H9 (cell line): ENCODE data around the gene SEPTIN12. TPM values are rescaled to one million over a fixed set of nuclear protein-coding genes. Genes with fewer than 3 reads are reported as not detected.

Experiments
- DNase-seq: peaks from one replicate; pipeline ENCODE4 v3.0.0-alpha.2; 2017
- H2AFZ ChIP-seq: one replicate; pipeline ENCODE4 v1.6.1; 2013; ENCODE audit warnings: mild to moderate bottlenecking, low read length, control low read depth, moderate library complexity
- H2AK5ac ChIP-seq: 2 replicates; pipeline ENCODE4 v1.6.1; 2013; ENCODE audit warnings: low read length, control low read depth, mixed read lengths; ENCODE audit not compliant: insufficient read length
- H2BK120ac ChIP-seq: one replicate; pipeline ENCODE4 v1.6.1; 2013; ENCODE audit warnings: low read depth, mild to moderate bottlenecking, low read length, control low read depth, inconsistent platforms; ENCODE audit not compliant: poor library complexity, severe bottlenecking
- H2BK12ac ChIP-seq: 2 replicates; pipeline ENCODE4 v1.6.1; 2013; ENCODE audit warnings: low read length, control low read depth, mixed read lengths, low read depth; ENCODE audit not compliant: insufficient read length
- H2BK15ac ChIP-seq: 2 replicates; pipeline ENCODE4 v1.6.1; 2013; ENCODE audit warnings: low read depth, low read length, control low read depth
- H2BK20ac ChIP-seq: one replicate; pipeline ENCODE4 v1.6.1; 2013; ENCODE audit warnings: low read depth, mild to moderate bottlenecking, low read length, control low read depth, inconsistent platforms; ENCODE audit not compliant: poor library complexity, severe bottlenecking
- H2BK5ac ChIP-seq: 2 replicates; pipeline ENCODE4 v1.6.1; 2013; ENCODE audit warnings: low read length, control low read depth, mixed read lengths; ENCODE audit not compliant: insufficient read length
- H3K14ac ChIP-seq: 2 replicates; pipeline ENCODE4 v1.6.1; 2013; ENCODE audit warnings: low read length, control low read depth; ENCODE audit not compliant: insufficient read depth
- H3K18ac ChIP-seq: 2 replicates; pipeline ENCODE4 v1.6.1; 2013; ENCODE audit warnings: low read depth, mild to moderate bottlenecking, mixed read lengths, low read length, control low read depth; ENCODE audit not compliant: insufficient read length
- H3K23ac ChIP-seq: 2 replicates; pipeline ENCODE4 v1.6.1; 2013; ENCODE audit warnings: low read length, control low read depth, mixed read lengths, low read depth; ENCODE audit not compliant: insufficient read length
- H3K23me2 ChIP-seq: 2 replicates; pipeline ENCODE4 v1.6.1; 2013; ENCODE audit warnings: low read depth, mild to moderate bottlenecking, mixed read lengths, low read length, control low read depth; ENCODE audit not compliant: insufficient read length, poor library complexity, severe bottlenecking
- H3K27ac ChIP-seq: 2 replicates; pipeline ENCODE4 v1.5.1; 2013; ENCODE audit warnings: low read length, control low read depth, mixed read lengths, low read depth; ENCODE audit not compliant: insufficient read length
- H3K27me3 ChIP-seq: 2 replicates; pipeline ENCODE4 v1.6.1; 2013; ENCODE audit warnings: low read length, control low read depth, inconsistent platforms; ENCODE audit not compliant: insufficient read depth
- H3K4ac ChIP-seq: 2 replicates; pipeline ENCODE4 v1.6.1; 2013; ENCODE audit warnings: low read depth, mild to moderate bottlenecking, control low read depth, inconsistent platforms, low read length, moderate library complexity
- H3K4me1 ChIP-seq: 2 replicates; pipeline ENCODE4 v1.6.1; 2013; ENCODE audit warnings: low read length, control low read depth, inconsistent platforms; ENCODE audit not compliant: insufficient read depth
- H3K4me2 ChIP-seq: 2 replicates; pipeline ENCODE4 v1.6.1; 2013; ENCODE audit warnings: low read length, control low read depth, mixed read lengths; ENCODE audit not compliant: insufficient read length, insufficient read depth
- H3K56ac ChIP-seq: 2 replicates; pipeline ENCODE4 v1.6.1; 2013; ENCODE audit warnings: low read depth, mild to moderate bottlenecking, mixed read lengths, low read length, control low read depth; ENCODE audit not compliant: insufficient read length
- H3K79me1 ChIP-seq: 2 replicates; pipeline ENCODE4 v1.6.1; 2013; ENCODE audit warnings: low read depth, mild to moderate bottlenecking, moderate library complexity, low read length, control low read depth, inconsistent platforms; ENCODE audit not compliant: insufficient read depth, poor library complexity, severe bottlenecking
- H3K79me2 ChIP-seq: 2 replicates; pipeline ENCODE4 v1.6.1; 2013; ENCODE audit warnings: low read length, control low read depth, inconsistent platforms; ENCODE audit not compliant: insufficient read depth
- H3K9ac ChIP-seq: 2 replicates; pipeline ENCODE4 v1.6.1; 2013; ENCODE audit warnings: low read length, control low read depth, mixed read lengths; ENCODE audit not compliant: insufficient read length; ENCODE audit errors: extremely low read depth
- H3K9me3 ChIP-seq: one replicate; pipeline ENCODE4 v1.6.1; 2013; ENCODE audit warnings: low read depth, low read length, inconsistent platforms; ENCODE audit not compliant: control insufficient read depth
- H3T11ph ChIP-seq: one replicate; pipeline ENCODE4 v1.6.1; 2013; ENCODE audit warnings: mild to moderate bottlenecking, low read length, control low read depth, inconsistent platforms
- H4K20me1 ChIP-seq: one replicate; pipeline ENCODE4 v1.6.1; 2013; ENCODE audit not compliant: control insufficient read depth, insufficient read length, insufficient read depth
- H4K5ac ChIP-seq: 2 replicates; pipeline ENCODE4 v1.6.1; 2013; ENCODE audit warnings: low read depth, mild to moderate bottlenecking, mixed read lengths, low read length, control low read depth; ENCODE audit not compliant: insufficient read length
- H4K8ac ChIP-seq: replicated peaks from 2 replicates; pipeline ENCODE4 v1.6.1; 2013; ENCODE audit warnings: low read length, control low read depth, mixed read lengths, low read depth; ENCODE audit not compliant: insufficient read length
- H4K91ac ChIP-seq: 2 replicates; pipeline ENCODE4 v1.6.1; 2013; ENCODE audit warnings: low read depth, mild to moderate bottlenecking, moderate library complexity, mixed read lengths, low read length, control low read depth; ENCODE audit not compliant: insufficient read length
- H3K27ac Mint-ChIP-seq, 3 experiments: 2 replicates in 2 of 3; 3 replicates in 1 of 3; pipeline ENCODE4 v1.8.0; 2020 to 2021; ENCODE audit warnings: mixed read lengths in 3 of 3, mild to moderate bottlenecking in 1 of 3, moderate library complexity in 1 of 3
- H3K27me3 Mint-ChIP-seq: 2 replicates; pipeline ENCODE4 v1.8.0; 2021; ENCODE audit warnings: low read depth, mild to moderate bottlenecking, moderate library complexity, mixed read lengths
- H3K36me3 Mint-ChIP-seq, 3 experiments: 2 replicates in 2 of 3; 3 replicates in 1 of 3; pipeline ENCODE4 v1.8.0; 2020 to 2021; ENCODE audit warnings: low read depth in 3 of 3, mixed read lengths in 3 of 3; ENCODE audit not compliant: insufficient read depth in 1 of 3
- H3K4me1 Mint-ChIP-seq, 2 experiments: 2 replicates each; pipeline ENCODE4 v1.8.0; 2020; ENCODE audit warnings: mixed read lengths in 2 of 2
- H3K4me3 Mint-ChIP-seq, 2 experiments: 2 replicates in 1 of 2; 3 replicates in 1 of 2; pipeline ENCODE4 v1.8.0; 2020 to 2021; ENCODE audit warnings: mild to moderate bottlenecking in 2 of 2, mixed read lengths in 2 of 2, moderate library complexity in 1 of 2
- H3K9me3 Mint-ChIP-seq, 2 experiments: 2 replicates in 1 of 2; 3 replicates in 1 of 2; pipeline ENCODE4 v1.8.0; 2020; ENCODE audit warnings: mild to moderate bottlenecking in 2 of 2, mixed read lengths in 2 of 2, moderate library complexity in 1 of 2
- whole genome bisulfite sequencing: extraction: QIAGEN DNeasy Blood & Tissue Kit; methylation state at CpG from one replicate; pipeline ENCODE4 v1.1.7; 2013; ENCODE audit warnings: missing lambda C conversion rate, low lambda C conversion rate, mixed read lengths; ENCODE audit not compliant: insufficient read length; ENCODE audit errors: extremely low coverage; 5-methylcytosine and 5-hydroxymethylcytosine counted together
- total RNA-seq: library from RNA; stranded (reverse); gene quantifications from 2 replicates; pipeline ENCODE4 v1.2.1, GENCODE V29; 2021
- TF ChIP-seq, protein P1 (sequence below): fragments of 200-600 bp; sonication (generic); conservative IDR thresholded peaks from 3 replicates; pipeline ENCODE4 v1.8.0; 2021; ENCODE audit warnings: antibody characterized with exemption, mild to moderate bottlenecking

The SEPTIN12 gene
- total RNA-seq, 1 experiment from 2014 or later: 0.48 TPM

GRCh38 chr16:4733211-4733742, 54.9 kb downstream of the SEPTIN12 start:
- Histone ChIP-seq H3K79me2 (peaks cover 4% of the 10 kb centered on the region; the same call in 1 of the 2 replicates), H4K91ac (no peak overlapping the region), H2BK20ac (no peak overlapping the region), H3K56ac (no peak overlapping the region), H3K4me2 (peak overlapping the region; percentile 76), H2BK12ac (no peak overlapping the region), H3K9me3 (no peaks in the 10 kb centered on the region), H4K8ac (no peak overlapping the region), H3K27ac (no peak overlapping the region), H2BK120ac (no peak overlapping the region), H2BK5ac (no peak overlapping the region), H3K79me1 (peaks cover 6% of the 10 kb centered on the region), H3K18ac (no peak overlapping the region), H3K4me1 (no peaks in the 10 kb centered on the region), H2AK5ac (no peak overlapping the region), H2BK15ac (no peak overlapping the region), H2AFZ (no peak overlapping the region), H3K23me2 (peaks cover 9% of the 10 kb centered on the region), H3K23ac (no peak overlapping the region), H3T11ph (no peak overlapping the region), H3K4ac (no peak overlapping the region), H3K9ac (peak overlapping the region; percentile 27), H3K27me3 (no peaks in the 10 kb centered on the region), H3K14ac (no peak overlapping the region), H4K5ac (no peak overlapping the region), H4K20me1 (no peaks in the 10 kb centered on the region)
- Mint-ChIP-seq H3K36me3 (peaks cover 0 to 23% (median 20%) of the 10 kb centered on the region in 3 experiments; a peak in 6 of 7 replicates), H3K9me3 (no peaks in the 10 kb centered on the region; a peak in 1 of 5 replicates), H3K4me1 (peaks cover 8 to 12% of the 10 kb centered on the region in 2 experiments), H3K4me3 (peak overlapping the region; percentile 92 to 97), H3K27ac (peak overlapping the region; percentile 74 to 94 (median 83); a peak in 4 of 7 replicates), H3K27me3 (peaks cover 4% of the 10 kb centered on the region)
- DNase-seq: no peak
- WGBS: no CpG with 5 or more reads among the region's 17 CpGs
- TF ChIP-seq, protein P1, sequence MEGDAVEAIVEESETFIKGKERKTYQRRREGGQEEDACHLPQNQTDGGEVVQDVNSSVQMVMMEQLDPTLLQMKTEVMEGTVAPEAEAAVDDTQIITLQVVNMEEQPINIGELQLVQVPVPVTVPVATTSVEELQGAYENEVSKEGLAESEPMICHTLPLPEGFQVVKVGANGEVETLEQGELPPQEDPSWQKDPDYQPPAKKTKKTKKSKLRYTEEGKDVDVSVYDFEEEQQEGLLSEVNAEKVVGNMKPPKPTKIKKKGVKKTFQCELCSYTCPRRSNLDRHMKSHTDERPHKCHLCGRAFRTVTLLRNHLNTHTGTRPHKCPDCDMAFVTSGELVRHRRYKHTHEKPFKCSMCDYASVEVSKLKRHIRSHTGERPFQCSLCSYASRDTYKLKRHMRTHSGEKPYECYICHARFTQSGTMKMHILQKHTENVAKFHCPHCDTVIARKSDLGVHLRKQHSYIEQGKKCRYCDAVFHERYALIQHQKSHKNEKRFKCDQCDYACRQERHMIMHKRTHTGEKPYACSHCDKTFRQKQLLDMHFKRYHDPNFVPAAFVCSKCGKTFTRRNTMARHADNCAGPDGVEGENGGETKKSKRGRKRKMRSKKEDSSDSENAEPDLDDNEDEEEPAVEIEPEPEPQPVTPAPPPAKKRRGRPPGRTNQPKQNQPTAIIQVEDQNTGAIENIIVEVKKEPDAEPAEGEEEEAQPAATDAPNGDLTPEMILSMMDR: no peak
